HT-29 (cell line): ENCODE data around the gene PATE3. TPM values are rescaled to one million over a fixed set of nuclear protein-coding genes. Genes with fewer than 3 reads are reported as not detected.

Experiments
- total RNA-seq: library from RNA; depleted of rRNA; stranded (reverse); fragments of >200 nt; shearing (Covaris generic); gene quantifications from 2 replicates; pipeline ENCODE4 v1.2.3, GENCODE V29; 2014; rRNA removed

The PATE3 gene
- total RNA-seq, 1 experiment from 2014 or later: not detected

Other genes with a start within 250 kb of the PATE3 start
- gene EI24, start 218.7 kb upstream of the PATE3 start, total RNA-seq: 122 and 125 TPM in 2 replicates
- gene STT3A, start 195.3 kb upstream of the PATE3 start, total RNA-seq: 175 and 176 TPM in 2 replicates
- gene CHEK1, start 163.0 kb upstream of the PATE3 start, total RNA-seq: 42.1 and 45.2 TPM in 2 replicates
- not detected in 2 replicates for gene ACRV1, start 107.3 kb upstream of the PATE3 start, total RNA-seq
- not detected in 2 replicates for gene PATE1, start 41.8 kb upstream of the PATE3 start, total RNA-seq
- gene PATE2, start 9.3 kb upstream of the PATE3 start, total RNA-seq: not detected in 2 replicates
- not detected in 2 replicates for gene PATE4, start 45.2 kb downstream of the PATE3 start, total RNA-seq
- gene HYLS1, start 99.5 kb downstream of the PATE3 start, total RNA-seq: 6.9 and 7.2 TPM in 2 replicates
- 7.6 and 9.6 TPM in 2 replicates for gene PUS3, start 115.1 kb downstream of the PATE3 start, total RNA-seq
- not detected in 2 replicates for gene DDX25, start 116.4 kb downstream of the PATE3 start, total RNA-seq
- gene VSIG10L2, start 157.9 kb downstream of the PATE3 start, total RNA-seq: 0.03 and 0.08 TPM in 2 replicates